HG03442 (cell line): Measurements from ENCODE around the gene SLC16A6.
"Not testable (repeated sequence)": the region's sequence is repeated elsewhere in the genome, so short reads cannot be mapped to it uniquely, and the experiment has no call there.

ENCODE experiments used
- ATAC-seq: cut with Tn5 transposase; IDR thresholded peaks from one replicate; pipeline ENCODE4 v1.9.1; 2021; ENCODE audit warnings: mild to moderate bottlenecking, moderate library complexity; ENCODE audit not compliant: unreplicated experiment

SLC16A6 gene, protein sequence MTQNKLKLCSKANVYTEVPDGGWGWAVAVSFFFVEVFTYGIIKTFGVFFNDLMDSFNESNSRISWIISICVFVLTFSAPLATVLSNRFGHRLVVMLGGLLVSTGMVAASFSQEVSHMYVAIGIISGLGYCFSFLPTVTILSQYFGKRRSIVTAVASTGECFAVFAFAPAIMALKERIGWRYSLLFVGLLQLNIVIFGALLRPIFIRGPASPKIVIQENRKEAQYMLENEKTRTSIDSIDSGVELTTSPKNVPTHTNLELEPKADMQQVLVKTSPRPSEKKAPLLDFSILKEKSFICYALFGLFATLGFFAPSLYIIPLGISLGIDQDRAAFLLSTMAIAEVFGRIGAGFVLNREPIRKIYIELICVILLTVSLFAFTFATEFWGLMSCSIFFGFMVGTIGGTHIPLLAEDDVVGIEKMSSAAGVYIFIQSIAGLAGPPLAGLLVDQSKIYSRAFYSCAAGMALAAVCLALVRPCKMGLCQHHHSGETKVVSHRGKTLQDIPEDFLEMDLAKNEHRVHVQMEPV

GRCh38 chr17:68290955-68291835 is at the start of gene SLC16A6, which contains the start of gene ARSG:
TSS of gene SLC16A6 (minus strand) at chr17:68291127. CDS start at chr17:68278320, 12,807 bp downstream.
TSS of gene ARSG (plus strand) at chr17:68291495. CDS start at chr17:68307494, 15,999 bp downstream.
- ATAC-seq: peak; percentile 41

DNA sequence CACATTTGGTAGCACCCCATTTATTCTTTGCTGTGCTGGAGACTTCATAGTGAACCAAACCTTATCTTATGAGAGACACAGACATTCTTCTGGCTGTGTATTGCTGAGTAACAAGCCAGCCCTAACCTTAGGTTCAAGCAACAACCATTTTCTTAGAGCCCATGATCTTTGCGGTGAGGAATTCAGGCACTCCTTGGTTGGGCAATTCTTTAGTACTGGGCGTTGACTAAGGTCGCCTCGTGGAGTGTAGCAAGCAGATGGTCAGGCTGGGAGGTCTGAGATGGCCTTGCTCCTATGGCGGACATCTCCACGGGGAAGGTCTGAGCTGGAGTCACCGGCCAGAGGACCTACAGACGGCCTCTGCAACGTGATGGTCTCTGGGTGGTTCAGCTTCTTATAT is 43.5 kb upstream of the SLC16A6 start:
- ATAC-seq: no peak

DNA sequence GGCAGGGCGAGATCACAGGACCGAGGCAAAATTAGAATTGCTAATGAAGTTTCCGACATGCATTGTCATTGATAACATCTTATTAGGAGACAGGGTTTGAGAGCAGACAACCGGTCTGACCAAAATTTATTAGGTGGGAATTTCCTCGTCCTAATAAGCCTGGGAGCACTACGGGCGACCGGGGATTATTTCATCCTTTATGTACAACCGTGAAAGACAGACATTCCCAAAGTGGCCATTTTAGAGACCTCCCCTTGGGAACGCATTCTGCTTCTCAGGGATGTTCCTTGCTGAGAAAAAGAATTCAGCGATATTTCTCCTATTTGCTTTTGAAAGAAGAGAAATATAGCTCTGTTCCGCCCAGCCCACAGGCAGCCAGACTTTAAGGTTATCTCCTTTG is 41.0 kb upstream of the SLC16A6 start:
- ATAC-seq: not testable (repeated sequence)

- no peak for ATAC-seq
These were observed 38.4 kb upstream of the SLC16A6 start for GRCh38 chr17:68329331-68329730.

GRCh38 chr17:68328676-68329075 is 37.7 kb upstream of the SLC16A6 start:
- no peak for ATAC-seq

- ATAC-seq: no peak
These were observed 37.1 kb upstream of the SLC16A6 start for GRCh38 chr17:68327823-68328557.

GRCh38 chr17:68326681-68327080 is 35.8 kb upstream of the SLC16A6 start:
- ATAC-seq: no peak

GRCh38 chr17:68325961-68326360 is 35.0 kb upstream of the SLC16A6 start:
- ATAC-seq: no peak

DNA sequence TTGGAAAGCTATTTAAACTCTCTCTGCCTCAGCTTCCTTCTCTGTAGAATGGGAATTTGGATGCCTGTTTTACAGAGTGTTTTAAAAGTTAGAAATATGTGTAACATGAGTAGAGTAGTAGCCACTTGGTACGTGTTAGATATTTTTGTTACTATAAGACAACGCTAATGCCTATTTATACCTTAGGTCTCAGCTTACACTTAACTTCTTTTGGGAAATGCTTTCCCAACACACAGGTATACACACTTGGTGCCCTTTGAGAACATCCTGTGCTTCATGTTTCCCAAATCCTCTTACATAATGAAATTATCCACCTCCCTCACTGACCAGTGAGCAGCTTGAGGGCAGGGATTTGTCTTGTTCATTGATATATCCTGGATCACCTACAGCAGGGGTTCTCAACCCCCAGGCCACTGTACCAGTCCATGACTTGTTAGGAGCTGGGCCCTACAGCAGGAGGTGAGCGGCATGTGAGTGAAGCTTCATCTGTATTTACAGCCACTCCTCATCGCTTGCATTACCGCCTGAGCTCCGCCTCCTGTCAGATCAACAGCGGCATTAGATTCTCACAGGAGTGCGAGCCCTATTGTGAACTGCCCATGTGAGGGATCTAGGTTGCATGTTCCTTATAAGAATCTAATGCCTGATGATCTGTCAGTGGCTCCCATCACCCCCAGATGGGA is 33.9 kb upstream of the SLC16A6 start:
- no peak for ATAC-seq

DNA sequence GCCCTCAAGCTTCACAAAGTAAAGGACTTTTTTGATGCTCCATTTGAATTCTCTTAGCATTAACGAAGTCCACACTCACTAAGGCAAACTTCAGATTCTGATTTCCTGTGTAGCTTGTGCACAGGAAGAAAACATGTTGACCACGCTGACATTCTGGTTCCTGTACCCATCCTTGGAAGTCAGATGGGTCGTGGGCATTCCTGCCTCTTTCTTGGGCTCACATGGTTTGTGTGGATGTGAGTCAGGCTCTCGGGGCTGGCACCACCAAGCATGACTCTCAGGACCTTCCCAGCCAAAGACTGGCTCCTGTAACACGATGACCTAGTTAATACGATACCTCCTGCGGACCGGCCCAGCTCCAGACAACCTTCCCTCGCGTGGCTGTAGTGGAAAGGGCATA is 33.2 kb upstream of the SLC16A6 start:
- ATAC-seq: no peak

DNA sequence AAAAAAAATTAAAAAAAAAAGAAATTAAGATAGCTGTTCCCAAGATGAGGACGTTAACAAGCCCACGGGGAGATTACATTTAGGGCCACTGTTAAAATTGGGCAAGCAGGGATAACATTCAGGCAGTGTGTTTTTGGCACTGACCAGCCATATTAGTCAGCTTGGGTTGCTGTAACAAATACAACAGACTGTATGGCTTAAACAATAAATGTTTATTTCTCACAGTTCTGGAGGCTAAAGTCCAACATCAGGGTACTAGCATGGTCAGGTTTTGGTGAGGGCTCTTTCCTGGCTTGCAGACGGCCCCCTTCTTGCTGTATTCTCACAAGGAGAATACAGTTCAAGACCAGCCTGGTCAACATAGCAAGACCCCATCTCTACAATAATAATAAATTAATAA is 31.7 kb upstream of the SLC16A6 start:
- ATAC-seq: no peak

DNA sequence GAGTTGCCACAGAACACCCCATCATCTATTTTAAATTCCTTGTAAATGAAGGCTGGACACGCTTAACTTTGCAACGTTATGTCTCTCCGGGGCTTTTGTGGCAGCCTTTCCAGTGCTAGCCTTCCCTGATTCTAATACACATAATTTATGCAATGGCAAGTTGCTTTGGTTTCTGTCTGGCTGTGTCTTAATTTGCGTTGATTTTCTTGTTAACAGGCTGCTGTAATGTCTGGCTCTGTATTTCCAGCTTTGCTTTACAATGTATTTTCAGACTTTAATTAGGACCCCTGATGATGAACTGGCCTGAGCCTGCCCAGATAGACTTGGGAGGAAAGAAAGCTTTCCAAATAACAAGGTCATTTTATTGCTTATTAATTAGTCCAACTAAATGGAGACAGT is 30.6 kb upstream of the SLC16A6 start:
- ATAC-seq: no peak

- ATAC-seq: no peak
These were observed 30.1 kb upstream of the SLC16A6 start for GRCh38 chr17:68320943-68321555.

DNA sequence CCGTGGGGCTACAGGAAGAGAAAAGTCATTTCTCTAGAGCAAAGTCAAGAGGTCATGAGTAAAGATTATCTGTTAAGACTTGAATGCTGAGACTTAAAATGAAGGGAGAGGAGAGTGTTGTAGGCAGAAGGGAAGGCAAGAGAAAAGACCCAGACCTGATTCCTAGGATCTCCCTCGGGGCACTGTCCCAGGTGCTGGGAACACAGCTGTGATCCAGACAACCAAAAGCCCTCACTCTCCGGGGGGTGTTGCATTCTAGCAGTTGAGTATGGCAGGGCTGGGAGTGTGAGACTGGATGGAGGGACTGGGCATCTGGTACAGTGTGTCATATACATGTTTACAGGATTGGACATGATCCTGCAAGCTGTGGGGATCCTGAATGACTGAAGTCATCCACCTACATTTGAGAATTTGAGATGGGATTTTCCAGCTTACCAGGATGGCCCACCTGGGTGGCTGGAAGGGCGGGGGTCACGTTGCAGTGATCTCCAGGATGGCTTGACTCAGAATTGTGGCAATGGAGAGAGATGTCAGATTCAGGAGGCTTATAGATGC is 29.5 kb upstream of the SLC16A6 start:
- no peak for ATAC-seq

- ATAC-seq: no peak
These were observed 28.7 kb upstream of the SLC16A6 start for GRCh38 chr17:68319410-68320162.

DNA sequence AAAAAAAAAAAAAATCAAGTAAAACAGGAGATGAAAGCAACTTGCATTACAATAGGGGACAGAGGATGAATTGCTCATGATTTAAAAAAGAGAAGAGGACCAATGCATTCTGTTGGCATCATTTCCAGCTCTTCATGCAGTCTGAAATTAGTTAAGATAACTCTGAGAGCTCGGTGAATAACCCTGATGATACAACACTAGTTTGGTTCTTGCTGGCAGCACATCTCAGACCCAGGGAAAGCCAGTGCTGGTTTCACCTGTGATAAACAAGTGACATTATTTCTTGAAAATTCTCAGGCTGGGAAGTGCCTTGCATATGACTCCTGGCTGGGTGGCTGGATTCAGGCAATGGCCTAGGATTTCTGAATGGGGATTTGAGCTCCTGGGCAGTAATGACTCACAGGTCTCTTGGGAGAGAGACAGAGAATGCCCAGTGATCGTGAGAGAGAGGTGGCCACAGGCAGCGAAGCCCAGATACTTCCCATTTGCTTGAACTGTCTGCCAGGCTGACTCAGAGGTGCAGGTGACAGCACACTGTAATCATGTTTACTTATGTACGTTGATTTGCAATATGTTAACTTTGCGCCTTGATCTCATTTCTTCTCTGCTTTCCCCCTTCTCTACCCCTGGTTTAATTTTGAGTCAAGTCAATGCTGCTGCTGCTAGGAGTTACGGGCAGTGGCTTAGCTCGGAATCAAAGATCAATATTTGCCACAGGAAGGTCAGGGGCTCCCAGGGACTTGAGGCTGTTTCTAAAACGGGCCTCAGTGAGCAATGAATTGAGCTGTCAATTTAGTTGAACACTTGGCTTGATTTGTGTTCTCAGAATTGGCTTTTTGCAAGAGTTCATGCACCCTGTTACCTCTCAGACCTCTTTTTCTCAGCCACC is 27.4 kb upstream of the SLC16A6 start:
- peak; percentile 59 for ATAC-seq

GRCh38 chr17:68317458-68317857 is 26.5 kb upstream of the SLC16A6 start:
- no peak for ATAC-seq

DNA sequence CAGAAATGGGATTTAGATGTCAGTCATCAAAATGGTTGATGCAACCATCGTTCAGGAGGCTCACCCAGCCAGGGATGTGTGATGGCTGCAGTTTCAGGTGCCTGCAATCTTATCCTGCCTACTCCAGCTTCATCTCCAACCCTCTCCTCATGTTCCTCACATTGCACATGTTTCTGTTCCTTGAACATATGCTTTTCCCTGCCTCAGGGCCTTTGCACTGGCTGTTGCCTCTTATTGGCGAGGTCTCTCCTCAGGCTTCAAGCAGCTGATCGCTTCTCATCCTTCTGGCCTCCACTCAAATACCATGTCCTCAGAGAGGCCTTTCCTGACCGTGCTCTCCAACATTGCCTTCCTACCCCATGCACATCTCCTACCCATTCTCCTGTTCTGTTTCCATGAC is 25.0 kb upstream of the SLC16A6 start:
- no peak for ATAC-seq
